Measurements from ENCODE around the gene LINC01488.

DNA sequence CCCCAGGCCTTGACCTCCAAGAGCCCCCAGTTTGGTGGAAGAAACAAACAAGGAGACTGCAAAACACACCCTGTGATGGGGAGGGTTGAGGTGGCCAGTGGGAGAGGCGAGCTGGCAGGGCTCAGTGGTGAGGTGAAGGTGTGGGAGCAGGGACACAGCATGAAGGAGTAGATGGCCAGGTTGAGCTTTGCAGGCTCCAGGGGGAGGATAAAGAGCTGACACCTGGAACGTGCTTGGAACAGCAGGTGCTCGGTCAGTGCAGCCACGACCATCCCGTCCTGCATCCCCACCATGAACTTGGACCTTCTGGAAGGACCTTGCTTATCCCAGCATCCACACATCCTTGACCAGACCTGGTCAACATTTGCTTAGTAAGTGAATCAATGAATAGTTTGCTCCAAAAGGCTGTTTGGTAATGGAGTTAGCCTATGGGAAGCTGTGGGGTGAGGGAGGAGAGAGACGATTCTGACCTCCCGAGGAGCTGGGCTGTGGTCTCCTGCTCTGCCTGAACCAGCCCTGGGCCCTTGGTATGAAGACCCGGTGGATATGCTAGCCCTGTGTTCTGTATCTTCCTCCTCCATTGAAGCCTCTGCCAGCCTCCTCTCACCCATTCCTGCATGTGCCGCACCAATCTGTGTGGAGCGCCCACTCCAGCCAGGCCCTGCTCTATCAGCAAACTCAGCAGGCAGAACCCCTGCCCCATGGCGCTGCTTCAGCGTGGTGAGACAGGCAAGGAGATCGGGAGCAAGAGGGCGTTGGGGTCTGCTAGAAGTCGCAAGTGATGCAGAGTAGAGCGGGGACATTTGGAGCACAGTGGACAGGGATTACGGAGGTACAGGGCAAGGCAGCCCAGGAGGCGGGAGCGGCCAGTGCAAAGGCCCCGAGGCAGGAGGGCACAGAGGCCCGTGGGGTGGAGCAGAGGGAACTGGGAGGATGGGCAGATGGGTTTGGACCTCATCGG, 9.9 kb downstream of the LINC01488 start:
- TF ChIP-seq POLR2A (IDR thresholded peaks at IDR 0.05; ENCODE audit: low read length) (no peak), GATA1 (IDR thresholded peaks at IDR 0.05; ENCODE audit: low read depth, low read length) (no peak)

Measured in erythroblast (primary cell).